Pulmonary artery endothelial cell (primary cell): ENCODE data around the gene BPI. TPM values are rescaled to one million over a fixed set of nuclear protein-coding genes. Genes with fewer than 3 reads are reported as not detected.
"Not testable (repeated sequence)": the region's sequence is repeated elsewhere in the genome, so short reads cannot be mapped to it uniquely, and the experiment has no call there.

Source experiments
- DNase-seq: peaks from one replicate; pipeline ENCODE4 v3.0.0-alpha.2; 2011; ENCODE audit warnings: low read depth, low spot score
- total RNA-seq: library from RNA; depleted of rRNA; stranded (reverse); fragments of >200 nt; gene quantifications from 2 replicates; pipeline ENCODE4 v1.2.3, GENCODE V29; 2014

Gene BPI
- total RNA-seq, 1 donor from 2014 or later, result not detected

GRCh38 chr20:38331814-38332213 is 27.9 kb downstream of the BPI start:
- DNase-seq, result no peak

- no peak for DNase-seq
These were observed 30.1 kb downstream of the BPI start for GRCh38 chr20:38334016-38334415.

DNA sequence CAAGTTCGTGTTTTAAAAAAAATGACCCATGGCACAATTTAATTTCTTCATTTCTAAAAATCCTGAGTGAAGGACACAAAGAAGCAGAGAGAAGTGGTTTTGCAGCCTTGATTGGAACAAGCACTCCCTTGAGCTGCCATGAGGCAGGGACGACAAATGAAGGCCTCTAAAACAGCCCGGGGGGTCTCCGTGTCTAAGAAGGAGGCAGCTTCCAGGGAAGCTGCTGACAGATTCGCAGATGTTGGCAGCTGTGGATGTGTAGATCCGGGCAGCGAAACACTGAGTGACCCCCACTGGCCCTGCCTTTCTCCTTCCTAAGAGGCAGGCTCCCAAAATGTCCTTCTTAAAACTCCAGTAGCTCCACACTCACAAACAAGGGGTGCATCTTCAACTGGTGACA is 32.8 kb downstream of the BPI start:
- DNase-seq, result no peak

DNA sequence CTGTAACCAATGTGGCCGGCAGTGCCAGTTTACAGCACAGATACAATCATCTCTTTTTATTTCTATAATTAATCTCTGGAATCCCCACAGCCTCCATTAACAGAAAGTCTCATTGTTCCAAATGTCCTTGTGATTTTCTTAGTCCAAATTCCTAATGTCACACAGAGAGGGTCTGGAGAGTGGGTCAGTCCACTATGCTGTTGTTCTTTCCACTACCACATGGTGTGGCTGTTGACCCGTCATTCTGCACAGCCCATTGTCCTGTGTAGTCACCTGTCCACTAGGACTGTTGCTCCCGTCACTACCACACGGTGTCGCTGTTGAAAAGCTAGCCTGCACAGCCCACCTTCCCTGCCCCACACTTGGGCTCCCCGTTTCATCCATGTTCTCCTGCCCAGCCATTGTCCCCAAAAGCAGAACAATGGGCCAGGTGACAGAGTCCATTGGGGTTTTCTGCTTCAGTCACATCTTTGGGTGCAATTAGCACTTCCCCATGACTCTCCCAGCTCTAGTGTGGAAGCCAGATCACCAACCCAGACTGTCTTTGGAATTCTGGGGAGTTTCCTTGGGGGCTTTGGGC is 33.7 kb downstream of the BPI start:
- DNase-seq, result no peak

GRCh38 chr20:38338849-38339520 is 35.0 kb downstream of the BPI start:
- no peak for DNase-seq

DNA sequence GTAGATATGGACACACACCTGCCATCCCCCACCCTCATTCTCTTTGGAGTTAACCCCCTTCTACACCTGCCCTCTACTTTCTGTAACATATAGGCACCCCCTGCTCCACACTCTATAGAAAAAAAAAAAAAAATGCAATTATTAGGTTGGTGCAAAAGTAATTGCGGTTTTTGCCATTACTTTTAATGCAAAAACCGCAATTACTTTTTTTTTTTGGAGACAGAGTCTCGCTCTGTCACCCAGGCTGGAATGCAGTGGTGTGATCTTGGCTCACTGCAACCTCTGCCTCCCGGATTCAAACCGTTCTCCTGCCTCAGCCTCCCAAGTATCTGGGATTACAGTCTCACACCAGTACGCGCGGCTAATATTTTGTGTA is 35.6 kb downstream of the BPI start:
- not testable (repeated sequence) for DNase-seq

GRCh38 chr20:38339997-38340396 is 36.0 kb downstream of the BPI start:
- DNase-seq, result no peak

GRCh38 chr20:38340693-38341092 is 36.7 kb downstream of the BPI start:
- no peak for DNase-seq

DNA sequence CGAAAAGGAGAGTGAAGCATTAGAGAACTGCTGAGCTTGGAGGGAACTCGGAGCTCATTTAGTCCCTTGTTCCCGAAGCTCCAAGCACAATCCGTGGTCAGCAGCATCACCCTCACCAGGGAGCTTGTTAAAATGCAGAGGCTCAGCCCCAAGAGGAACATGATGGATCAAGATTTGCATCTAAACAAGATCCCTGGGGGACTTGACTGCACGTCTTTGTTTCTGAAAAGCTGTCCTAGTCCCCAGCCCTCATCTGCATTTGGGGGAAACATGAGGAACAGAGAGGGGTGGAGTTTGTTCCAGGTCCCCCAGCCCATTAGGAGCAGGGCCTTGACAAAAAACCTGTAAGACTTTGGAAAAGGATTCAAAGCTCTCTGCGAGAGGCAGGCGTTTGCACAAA is 38.3 kb downstream of the BPI start:
- no peak for DNase-seq

- no peak for DNase-seq
These were observed 38.9 kb downstream of the BPI start for GRCh38 chr20:38342713-38343310.

- no peak for DNase-seq
These were observed 39.6 kb downstream of the BPI start for GRCh38 chr20:38343311-38344106.

GRCh38 chr20:38344107-38344701 is 40.2 kb downstream of the BPI start:
- DNase-seq, result no peak

- DNase-seq, result no peak
These were observed 41.7 kb downstream of the BPI start for GRCh38 chr20:38345643-38346042.

- no peak for DNase-seq
These were observed 42.3 kb downstream of the BPI start, which contains the start of gene LBP for GRCh38 chr20:38346247-38346651. Gene LBP, plus strand, starts transcription at chr20:38346482. Its CDS starts 35 bp downstream, at chr20:38346517.

DNA sequence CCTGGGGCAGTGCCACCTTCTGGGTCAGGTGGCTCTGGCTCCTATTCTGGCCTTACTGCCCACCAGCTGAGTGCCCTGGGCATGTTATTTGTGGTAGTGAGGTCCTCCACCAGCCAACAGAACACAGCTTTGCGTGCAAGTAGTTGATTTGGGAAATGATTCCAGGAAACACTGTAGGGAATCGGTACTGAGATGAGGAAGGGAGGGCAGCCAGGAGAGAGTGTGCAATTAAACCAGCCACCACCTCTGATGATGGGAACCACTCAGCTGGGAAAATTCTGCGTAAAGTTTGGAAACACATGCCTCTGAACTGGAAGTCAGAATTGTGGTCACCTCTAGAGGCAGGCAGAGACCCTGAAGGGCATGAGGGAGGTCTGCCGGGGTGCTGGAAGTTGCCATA is 42.8 kb downstream of the BPI start:
- DNase-seq, result no peak

GRCh38 chr20:38349856-38350255 is 45.9 kb downstream of the BPI start:
- no peak for DNase-seq

- no peak for DNase-seq
These were observed 47.2 kb downstream of the BPI start for GRCh38 chr20:38350879-38351775.

GRCh38 chr20:38353316-38353715 is 49.4 kb downstream of the BPI start:
- DNase-seq, result no peak

- DNase-seq, result no peak
These were observed 50.3 kb downstream of the BPI start for GRCh38 chr20:38354227-38354626.

- DNase-seq, result no peak
These were observed 51.4 kb downstream of the BPI start for GRCh38 chr20:38355161-38356012.
